Coronary artery (tissue), 2 donors: ENCODE measurements around the gene PABPC1L.

Experiments
- DNase-seq: peaks from one replicate; pipeline ENCODE4 v3.0.0-alpha.2; 2017; ENCODE audit warnings: low spot score
- H3K27ac ChIP-seq, 2 donors: fragments of 200-600 bp; sonication (generic); one replicate each; pipeline ENCODE4 v1.5.1; 2016 to 2019
- H3K4me3 ChIP-seq: fragments of 200-600 bp; sonication (generic); 2 replicates; pipeline ENCODE4 v1.5.1; 2016; ENCODE audit warnings: mild to moderate bottlenecking, moderate library complexity
- TF ChIP-seq, protein P1 (sequence below): fragments of 200-600 bp; sonication (generic); IDR thresholded peaks from one replicate; pipeline ENCODE4 v1.5.1; 2019; ENCODE audit warnings: antibody characterized with exemption

PABPC1L gene

DNA sequence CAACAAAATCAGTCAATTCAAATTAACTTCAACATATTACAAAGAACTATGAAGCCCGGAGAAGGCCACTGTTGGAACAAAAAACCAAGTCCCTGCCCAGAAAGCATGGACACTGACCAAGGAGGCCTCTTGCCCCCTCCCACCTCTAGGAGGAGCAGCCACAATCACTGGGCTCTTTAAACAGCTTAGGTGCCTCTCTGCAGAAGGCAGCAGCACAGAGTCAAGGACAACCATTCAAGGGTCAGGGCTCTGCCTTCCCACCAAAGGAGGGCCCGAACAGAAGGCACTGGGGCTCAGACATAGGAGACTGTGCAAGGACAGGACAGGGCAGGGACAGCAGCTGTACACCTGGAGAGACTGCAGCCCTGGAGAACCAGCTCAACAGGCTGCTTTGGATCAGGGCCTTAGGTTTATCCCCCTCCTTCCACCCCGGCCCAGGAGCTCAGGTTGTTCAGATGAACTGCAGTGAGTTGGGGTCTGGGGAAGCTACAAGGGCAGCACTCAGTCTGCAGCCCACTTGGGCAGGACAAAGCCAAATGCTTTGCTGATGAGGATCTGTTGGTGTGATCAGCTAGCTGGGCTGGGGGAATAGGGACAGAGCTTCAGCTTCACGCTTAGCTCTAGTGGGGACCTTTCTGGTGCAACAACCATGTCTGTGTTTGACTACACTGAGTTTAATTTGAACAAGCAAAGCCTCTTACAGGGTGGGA, 32.6 kb downstream of the PABPC1L start:
- H3K4me3 ChIP-seq: no peak overlapping the region
- H3K27ac ChIP-seq: no peak overlapping the region
- TF ChIP-seq, protein P1, sequence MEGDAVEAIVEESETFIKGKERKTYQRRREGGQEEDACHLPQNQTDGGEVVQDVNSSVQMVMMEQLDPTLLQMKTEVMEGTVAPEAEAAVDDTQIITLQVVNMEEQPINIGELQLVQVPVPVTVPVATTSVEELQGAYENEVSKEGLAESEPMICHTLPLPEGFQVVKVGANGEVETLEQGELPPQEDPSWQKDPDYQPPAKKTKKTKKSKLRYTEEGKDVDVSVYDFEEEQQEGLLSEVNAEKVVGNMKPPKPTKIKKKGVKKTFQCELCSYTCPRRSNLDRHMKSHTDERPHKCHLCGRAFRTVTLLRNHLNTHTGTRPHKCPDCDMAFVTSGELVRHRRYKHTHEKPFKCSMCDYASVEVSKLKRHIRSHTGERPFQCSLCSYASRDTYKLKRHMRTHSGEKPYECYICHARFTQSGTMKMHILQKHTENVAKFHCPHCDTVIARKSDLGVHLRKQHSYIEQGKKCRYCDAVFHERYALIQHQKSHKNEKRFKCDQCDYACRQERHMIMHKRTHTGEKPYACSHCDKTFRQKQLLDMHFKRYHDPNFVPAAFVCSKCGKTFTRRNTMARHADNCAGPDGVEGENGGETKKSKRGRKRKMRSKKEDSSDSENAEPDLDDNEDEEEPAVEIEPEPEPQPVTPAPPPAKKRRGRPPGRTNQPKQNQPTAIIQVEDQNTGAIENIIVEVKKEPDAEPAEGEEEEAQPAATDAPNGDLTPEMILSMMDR: no peak
- no peak for DNase-seq

DNA sequence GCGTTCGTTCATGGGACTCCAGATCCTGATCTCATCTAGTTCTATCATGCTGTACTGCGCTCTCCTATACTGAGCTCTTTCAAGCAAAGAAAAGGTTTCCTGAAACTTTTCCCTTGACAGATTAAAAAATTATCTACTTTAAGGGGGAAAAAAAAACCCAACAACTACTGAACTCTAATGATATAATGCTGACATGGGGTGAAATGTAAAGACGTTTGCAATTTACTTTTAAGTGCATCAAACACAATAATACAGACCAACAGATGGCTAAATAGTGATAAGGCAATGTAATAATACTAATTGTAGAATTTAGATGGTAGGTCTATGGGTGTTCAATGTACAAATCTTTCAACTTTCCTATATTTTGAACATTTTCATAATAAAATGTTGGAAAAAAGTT, 34.0 kb downstream of the PABPC1L start:
- TF ChIP-seq, protein P1: no peak
- no peak overlapping the region for H3K27ac ChIP-seq
- H3K4me3 ChIP-seq: no peak overlapping the region
- no peak for DNase-seq

DNA sequence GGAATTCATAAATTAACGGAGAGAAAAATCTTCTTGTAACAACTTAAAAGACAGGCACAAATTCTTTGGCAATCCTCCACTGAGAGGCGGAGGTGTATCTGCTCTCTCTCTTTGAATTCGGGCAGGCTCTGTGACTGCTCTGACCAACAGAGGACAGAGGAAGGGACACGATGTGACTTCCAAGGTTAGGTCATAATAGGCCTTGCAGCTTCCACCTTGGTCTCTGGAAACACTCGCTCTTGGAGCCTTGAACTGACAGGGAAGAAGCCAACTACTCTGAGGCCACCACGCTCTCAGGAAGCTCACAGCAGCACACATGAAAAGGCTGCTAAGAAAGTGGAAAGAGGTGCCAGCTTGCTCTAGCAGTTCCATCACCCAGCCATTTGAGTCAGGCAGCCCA, 35.4 kb downstream of the PABPC1L start:
- TF ChIP-seq, protein P1: no peak
- H3K27ac ChIP-seq: no peak overlapping the region
- no peak overlapping the region for H3K4me3 ChIP-seq
- DNase-seq: no peak

DNA sequence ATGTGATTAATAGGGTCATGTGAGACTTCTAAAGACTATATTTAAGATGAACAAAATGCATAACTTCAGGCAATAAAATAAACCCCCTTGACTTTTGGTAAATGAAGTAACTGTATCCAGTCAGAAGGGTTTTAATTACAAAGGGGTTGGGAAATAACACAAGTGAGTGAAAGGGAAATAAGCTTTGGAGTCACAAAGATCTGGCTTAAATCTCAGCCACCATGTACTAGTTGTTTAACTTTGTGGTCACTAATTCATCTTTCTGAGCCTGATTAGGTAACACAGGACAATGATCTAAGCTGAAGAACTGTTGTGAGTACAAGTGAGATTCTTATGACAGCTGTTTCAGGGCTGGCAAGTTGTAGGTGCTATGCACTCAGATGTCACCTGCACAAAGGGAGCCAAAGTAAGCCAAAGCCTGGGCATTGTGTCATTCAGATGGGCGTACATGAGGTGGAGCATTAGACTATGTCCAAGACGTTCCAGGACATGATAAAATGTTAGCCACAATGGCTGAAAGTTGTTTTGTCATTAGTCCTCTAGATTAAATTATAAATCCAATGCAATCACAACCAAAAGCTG, 36.5 kb downstream of the PABPC1L start:
- no peak overlapping the region for H3K4me3 ChIP-seq
- no peak overlapping the region for H3K27ac ChIP-seq
- TF ChIP-seq, protein P1: no peak
- no peak for DNase-seq

DNA sequence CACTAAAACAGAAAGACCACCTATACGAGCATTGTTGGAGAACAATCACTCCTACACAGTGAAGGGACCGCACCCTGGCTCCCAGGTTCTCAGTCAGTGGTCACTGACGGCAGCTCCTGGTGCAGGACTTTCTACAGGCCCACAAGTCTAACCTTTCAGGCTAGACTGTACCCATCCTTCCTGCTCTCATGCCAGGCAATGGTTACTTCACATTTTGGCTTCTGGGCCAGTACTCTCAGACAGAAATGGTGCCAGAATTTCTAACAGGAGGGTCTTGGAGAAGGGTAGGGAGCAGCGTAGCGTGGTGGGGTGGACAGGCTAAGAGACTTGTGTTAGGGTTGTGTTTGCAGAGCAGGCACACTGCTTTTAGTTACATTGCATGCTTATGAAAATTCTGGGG, 38.2 kb downstream of the PABPC1L start:
- Histone ChIP-seq H3K4me3 (no peak overlapping the region), H3K27ac (no peak overlapping the region)
- DNase-seq: no peak
- TF ChIP-seq, protein P1: no peak

DNA sequence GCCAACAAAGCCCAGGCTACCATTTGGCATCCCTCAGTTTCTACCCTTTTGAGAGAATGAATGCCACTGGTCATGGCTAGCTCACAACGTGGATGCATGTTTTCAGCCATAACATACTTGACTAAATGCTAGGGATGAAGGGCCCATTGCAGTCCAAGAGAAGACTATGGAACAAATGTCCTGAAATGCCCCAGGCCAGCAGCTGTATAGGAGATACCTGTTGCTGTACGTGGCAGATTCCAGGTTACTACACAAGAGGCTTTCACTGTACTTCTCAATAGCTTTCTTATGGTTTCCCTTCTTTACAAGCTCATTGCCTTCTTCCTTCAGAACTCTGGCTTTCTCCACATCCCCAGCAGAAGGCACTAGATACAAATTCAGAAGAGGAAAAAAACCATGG, 38.7 kb downstream of the PABPC1L start:
- H3K4me3 ChIP-seq: no peak overlapping the region
- TF ChIP-seq, protein P1: no peak
- H3K27ac ChIP-seq: no peak overlapping the region
- DNase-seq: no peak

DNA sequence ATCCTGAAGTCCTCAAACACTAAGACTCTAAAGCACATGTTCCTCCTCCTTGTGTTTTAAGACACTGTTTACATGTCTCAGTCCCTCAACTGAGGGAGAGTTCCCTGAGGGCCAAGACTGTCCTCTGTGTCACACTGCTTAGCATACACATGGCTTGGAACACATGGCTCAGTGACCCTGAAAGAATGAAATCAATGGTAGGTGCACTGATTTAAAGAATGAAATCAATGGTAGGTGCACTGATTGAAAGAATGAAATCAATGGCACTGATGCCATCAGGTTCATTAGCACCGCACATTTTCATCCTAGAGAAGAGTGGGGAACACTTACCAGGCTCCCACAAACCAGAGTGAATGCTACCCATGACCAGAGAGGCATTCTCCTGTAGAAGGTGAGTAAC, 40.5 kb downstream of the PABPC1L start:
- no peak for DNase-seq
- H3K4me3 ChIP-seq: no peak overlapping the region
- TF ChIP-seq, protein P1: no peak
- H3K27ac ChIP-seq: no peak overlapping the region
